Adrenal gland (tissue), 12 donors: ENCODE data around the gene GGA2. TPM values are rescaled to one million over a fixed set of nuclear protein-coding genes. Genes with fewer than 3 reads are reported as not detected.

Experiments used
- DNase-seq, 7 donors: peaks; one replicate each; pipeline ENCODE4 v3.0.0-alpha.2; 2019 to 2020
- H3K27ac ChIP-seq, 5 donors: fragments of 200-600 bp; sonication (generic) in 4 of 5; 1 replicate in 3 of 5; 2 replicates in 2 of 5; pipeline versions ENCODE4 v1.5.1 to v1.8.0; 2016 to 2020; ENCODE audit warnings: mild to moderate bottlenecking in 1 of 5
- H3K27me3 ChIP-seq: fragments of 200-600 bp; 2 replicates; pipeline ENCODE4 v1.8.0; 2021
- H3K36me3 ChIP-seq, 2 donors: fragments of 200-600 bp; replicated peaks in 1 of 2; 1 replicate in 1 of 2; 2 replicates in 1 of 2; pipeline versions ENCODE4 v1.5.1 to v1.8.0; 2018 to 2022
- H3K4me1 ChIP-seq, 2 donors: fragments of 200-600 bp; replicated peaks in 1 of 2; 1 replicate in 1 of 2; 2 replicates in 1 of 2; pipeline versions ENCODE4 v1.5.1 to v1.8.0; 2018 to 2021
- H3K4me3 ChIP-seq, 4 donors: fragments of 200-600 bp; sonication (generic) in 3 of 4; one replicate each; pipeline ENCODE4 v1.5.1; 2016 to 2018
- H3K9me3 ChIP-seq, 3 donors: fragments of 200-600 bp; sonication (generic) in 1 of 3; replicated peaks in 1 of 3; 1 replicate in 2 of 3; 2 replicates in 1 of 3; pipeline versions ENCODE4 v1.5.1 to v1.8.0; 2016 to 2021
- POLR2A ChIP-seq, 2 donors: fragments of 450-650 bp; IDR thresholded peaks; one replicate each; pipeline ENCODE4 v1.6.1; 2017; ENCODE audit warnings: antibody characterized with exemption in 2 of 2, mild to moderate bottlenecking in 2 of 2, moderate library complexity in 1 of 2
- WGBS, 4 donors: extraction: QIAGEN DNeasy Blood & Tissue Kit in 2 of 4; methylation state at CpG; one replicate each; pipeline versions ENCODE4 v1.1.5 to v1.1.7; 2013 to 2017; 5-methylcytosine and 5-hydroxymethylcytosine counted together
- intact Hi-C, 2 donors: fragments of 100-400 bp; cut with DNase I; formaldehyde crosslinking; loops; one replicate each; pipeline versions ENCODE4 v1.14.1 to v1.15.0; 2022 to 2023
- polyA plus RNA-seq, 3 donors: library from polyadenylated mRNA; stranded (reverse); fragments of 200-250 nt in 2 of 3; fragments of 350-450 nt in 1 of 3; fragmentation: Illumina TruSeq in 1 of 3; extraction: RNeasy Lipid Tissue Mini Kit (QIAGEN cat#74804) in 1 of 3; gene quantifications; one replicate each; pipeline ENCODE4 v1.2.3, GENCODE V29; 2013 to 2014
- total RNA-seq, 9 donors: library from RNA; depleted of rRNA in 4 of 9; stranded (reverse); fragments of >200 nt in 4 of 9; fragments of 120-200 nt in 1 of 9; fragmentation: NEBNext Ultra II Directional in 1 of 9; extraction: Animal tissue kit (Norgen Biotek cat#: 25700) in 1 of 9; gene quantifications; one replicate each; pipeline versions ENCODE4 v1.1.0 to v1.2.4, GENCODE V29; 2013 to 2023
- TF ChIP-seq, protein P1 (sequence below), 6 experiments: fragments of 450-650 bp in 4 of 6; fragments of 200-600 bp in 2 of 6; sonication (generic) in 1 of 6; IDR thresholded peaks; 1 replicate in 5 of 6; 2 replicates in 1 of 6; pipeline versions ENCODE4 v1.5.1 to v1.8.0; 2016 to 2021; ENCODE audit warnings: antibody characterized with exemption in 6 of 6, mild to moderate bottlenecking in 2 of 6, moderate library complexity in 1 of 6
- donor health status: healthy with polysubstance abuse.
- donor health status: Bipolar disorder and iron deficiency.
- donor health status: DM: yes; HTN: yes; CAD: no.
- donor health status: DM: no; HTN: no; CAD: no.
- donor health status: DM: no; HTN: no; CAD: no.
- donor health status: DM: yes; HTN: yes; CAD: no.

The GGA2 gene
- total and polyA plus RNA-seq, 12 donors, result 37.7 to 143 (median 116) TPM

DNA sequence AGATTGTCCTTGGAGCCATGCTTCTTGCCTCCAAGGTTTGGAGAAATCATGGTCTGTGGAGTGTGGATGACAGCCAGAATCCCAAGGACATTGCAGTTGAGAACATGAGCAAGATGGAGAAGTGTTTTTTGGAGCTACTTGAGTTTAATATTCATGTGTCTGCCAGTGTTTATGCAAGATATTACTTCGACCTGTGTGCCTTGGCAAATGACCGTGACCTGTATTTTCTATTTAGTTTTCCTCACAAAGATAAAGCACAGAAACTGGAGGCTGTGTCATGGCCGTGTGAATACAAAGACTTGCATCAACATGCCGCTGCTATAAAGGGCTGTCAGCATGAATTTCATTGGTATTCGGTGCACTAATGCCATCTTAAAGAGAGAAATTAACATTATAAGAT lies 9.0 kb downstream of the GGA2 start:
- Histone ChIP-seq H3K4me3 (no peak overlapping the region), H3K27ac (peak overlapping the region in 3 of 5 donors; percentile 58 to 82 (median 71)), H3K4me1 (peaks cover 73 to 92% of the 10 kb centered on the region in 2 donors), H3K27me3 (no peaks in the 10 kb centered on the region), H3K36me3 (no peaks in the 10 kb centered on the region), H3K9me3 (no peaks in the 10 kb centered on the region)
- TF ChIP-seq POLR2A (IDR thresholded peaks at IDR 0.05), result no peak
- TF ChIP-seq, protein P1, sequence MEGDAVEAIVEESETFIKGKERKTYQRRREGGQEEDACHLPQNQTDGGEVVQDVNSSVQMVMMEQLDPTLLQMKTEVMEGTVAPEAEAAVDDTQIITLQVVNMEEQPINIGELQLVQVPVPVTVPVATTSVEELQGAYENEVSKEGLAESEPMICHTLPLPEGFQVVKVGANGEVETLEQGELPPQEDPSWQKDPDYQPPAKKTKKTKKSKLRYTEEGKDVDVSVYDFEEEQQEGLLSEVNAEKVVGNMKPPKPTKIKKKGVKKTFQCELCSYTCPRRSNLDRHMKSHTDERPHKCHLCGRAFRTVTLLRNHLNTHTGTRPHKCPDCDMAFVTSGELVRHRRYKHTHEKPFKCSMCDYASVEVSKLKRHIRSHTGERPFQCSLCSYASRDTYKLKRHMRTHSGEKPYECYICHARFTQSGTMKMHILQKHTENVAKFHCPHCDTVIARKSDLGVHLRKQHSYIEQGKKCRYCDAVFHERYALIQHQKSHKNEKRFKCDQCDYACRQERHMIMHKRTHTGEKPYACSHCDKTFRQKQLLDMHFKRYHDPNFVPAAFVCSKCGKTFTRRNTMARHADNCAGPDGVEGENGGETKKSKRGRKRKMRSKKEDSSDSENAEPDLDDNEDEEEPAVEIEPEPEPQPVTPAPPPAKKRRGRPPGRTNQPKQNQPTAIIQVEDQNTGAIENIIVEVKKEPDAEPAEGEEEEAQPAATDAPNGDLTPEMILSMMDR (IDR thresholded peaks at IDR 0.05), result no peak
- peak in 2 of 7 donors; percentile 41 to 65 for DNase-seq
- 42 to 47% (median 46%) methylated on average over 5 of the region's 5 CpGs for WGBS, 4 donors
- intact Hi-C loops, result loop anchor here in 1 of 2 donors (10.0 kb wide), 1 partner anchor 54 kb away; the partner anchor contains the start of genes EARS2 and UBFD1

- Histone ChIP-seq H3K4me3 (no peak overlapping the region), H3K27ac (peak overlapping the region in 3 of 5 donors; percentile 58 to 82 (median 71)), H3K4me1 (peaks cover 69 to 90% of the 10 kb centered on the region in 2 donors), H3K9me3 (no peaks in the 10 kb centered on the region), H3K36me3 (peaks cover 0 to 3% of the 10 kb centered on the region in 2 donors), H3K27me3 (no peaks in the 10 kb centered on the region)
- DNase-seq, result no peak
- intact Hi-C loops, result loop anchor here in 1 of 2 donors (10.0 kb wide), 1 partner anchor 54 kb away; the partner anchor contains the start of genes EARS2 and UBFD1
- no peak for TF ChIP-seq POLR2A (IDR thresholded peaks at IDR 0.05)
- TF ChIP-seq, protein P1 (IDR thresholded peaks at IDR 0.05), result no peak
- 34 to 44% (median 38%) methylated on average over 4 of the region's 4 CpGs for WGBS, 4 donors
Observed at GRCh38 chr16:23500862-23501225, 9.4 kb downstream of the GGA2 start.

DNA sequence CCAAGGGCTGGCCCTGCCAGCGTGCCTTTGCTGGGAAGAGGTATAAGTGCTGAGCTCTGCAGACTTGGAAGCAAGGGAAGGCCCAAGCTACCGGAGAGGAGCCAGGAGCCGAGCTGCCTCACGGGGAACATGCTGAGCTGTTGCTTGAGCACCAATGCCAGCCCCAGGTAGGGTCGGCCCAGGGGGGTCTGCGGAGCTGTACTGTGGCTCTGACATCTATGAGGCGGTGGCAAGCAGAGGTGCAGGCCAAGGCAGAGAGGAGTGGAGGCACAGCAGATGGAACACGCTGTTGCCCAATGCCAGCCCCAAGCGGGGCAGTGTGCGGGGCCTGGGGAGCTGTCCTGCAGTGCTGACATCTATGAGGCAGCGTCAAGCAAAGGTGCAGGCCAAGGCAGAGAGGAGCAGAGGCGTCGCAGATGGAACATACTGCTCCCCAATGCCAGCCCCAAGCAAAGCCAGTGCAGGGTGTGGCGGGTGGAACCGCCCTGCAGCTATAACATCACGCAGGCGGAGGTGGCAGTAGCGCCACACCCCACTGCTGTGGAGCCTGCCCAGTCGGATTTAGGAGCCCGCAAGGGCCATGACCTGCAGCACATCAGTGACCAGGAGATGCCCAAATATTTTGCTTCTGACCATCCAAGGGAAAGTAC lies 10.0 kb downstream of the GGA2 start:
- no peaks in the 10 kb centered on the region for H3K9me3 ChIP-seq
- H3K36me3 ChIP-seq, result peaks cover 0 to 8% of the 10 kb centered on the region in 2 donors
- H3K4me1 ChIP-seq, result peaks cover 67 to 85% of the 10 kb centered on the region in 2 donors
- intact Hi-C loops, result loop anchor here in 1 of 2 donors (10.0 kb wide), 1 partner anchor 54 kb away; the partner anchor contains the start of genes EARS2 and UBFD1
- no peak overlapping the region for H3K4me3 ChIP-seq
- no peak for DNase-seq
- WGBS, 4 donors, result 91 to 94% (median 92%) methylated on average over 17 to 20 of the region's 20 CpGs
- H3K27me3 ChIP-seq, result no peaks in the 10 kb centered on the region
- H3K27ac ChIP-seq, result peak overlapping the region in 3 of 5 donors; percentile 71 to 88 (median 82)
- TF ChIP-seq, protein P1 (IDR thresholded peaks at IDR 0.05), result no peak
- TF ChIP-seq POLR2A (IDR thresholded peaks at IDR 0.05), result no peak

DNA sequence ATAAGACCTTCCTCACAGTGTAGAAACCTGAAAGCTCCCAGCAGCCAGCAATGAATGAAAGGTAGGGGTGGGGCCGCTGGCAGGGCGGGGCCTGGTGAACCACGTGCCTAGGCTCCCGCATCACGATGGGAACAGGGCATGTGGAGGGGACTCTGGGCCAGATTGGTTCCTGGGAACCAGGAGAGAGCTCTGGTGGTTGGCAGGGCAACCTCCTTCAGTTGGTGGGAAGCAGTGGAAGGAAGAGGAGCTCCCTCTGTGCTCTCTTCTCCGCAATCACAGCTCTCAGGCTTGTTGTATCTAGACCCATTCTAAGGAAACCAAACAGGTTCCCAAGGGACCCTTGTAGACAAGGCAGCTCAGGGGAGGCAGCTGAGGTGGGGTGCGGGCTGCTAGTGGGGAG lies 10.5 kb downstream of the GGA2 start:
- Histone ChIP-seq H3K4me3 (no peak overlapping the region), H3K27ac (peak overlapping the region in 3 of 5 donors; percentile 71 to 88 (median 82)), H3K27me3 (no peaks in the 10 kb centered on the region), H3K36me3 (peaks cover 0 to 13% of the 10 kb centered on the region in 2 donors), H3K4me1 (peaks cover 62 to 79% of the 10 kb centered on the region in 2 donors), H3K9me3 (no peaks in the 10 kb centered on the region)
- intact Hi-C loops, result loop anchor here in 1 of 2 donors (10.0 kb wide), 1 partner anchor 55 kb away; the partner anchor contains the start of genes EARS2 and UBFD1
- no peak for DNase-seq
- 68 to 75% (median 71%) methylated on average over 6 to 7 of the region's 7 CpGs for WGBS, 4 donors
- no peak for TF ChIP-seq POLR2A (IDR thresholded peaks at IDR 0.05)
- TF ChIP-seq, protein P1 (IDR thresholded peaks at IDR 0.05), result no peak
